ENCODE measurements around the gene CENPN.

CENPN gene

GRCh38 chr16:80997964-80998620, 8.9 kb upstream of the CENPN start:
- no peak for DNase-seq (ENCODE audit: low spot score)
- no peak for TF ChIP-seq CTCF (IDR thresholded peaks at IDR 0.05; ENCODE audit: extremely low read depth, missing control alignments)

DNA sequence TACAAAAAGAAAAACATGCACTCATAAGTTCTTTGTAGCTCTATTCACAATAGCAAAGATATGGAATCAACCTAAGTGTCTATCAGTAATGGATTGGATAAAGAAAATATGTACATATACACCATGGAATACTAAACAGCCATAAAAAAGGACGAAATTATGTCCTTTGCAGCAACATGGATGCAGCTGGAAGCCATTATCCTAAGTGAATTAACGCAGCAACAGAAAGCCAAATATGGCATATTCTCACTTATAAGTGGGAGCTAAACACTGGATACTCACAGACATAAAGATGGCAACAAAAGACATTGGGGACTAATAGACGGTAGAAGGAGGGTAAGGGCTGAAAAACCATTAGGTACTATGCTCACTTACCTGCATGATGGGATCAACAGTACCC, 6.1 kb upstream of the CENPN start:
- no peak for TF ChIP-seq CTCF (IDR thresholded peaks at IDR 0.05; ENCODE audit: extremely low read depth, missing control alignments)
- DNase-seq (ENCODE audit: low spot score): no peak

GRCh38 chr16:81001330-81001729, 5.7 kb upstream of the CENPN start:
- DNase-seq (ENCODE audit: low spot score): no peak
- TF ChIP-seq CTCF (IDR thresholded peaks at IDR 0.05; ENCODE audit: extremely low read depth, missing control alignments): no peak

- no peak for TF ChIP-seq CTCF (IDR thresholded peaks at IDR 0.05; ENCODE audit: extremely low read depth, missing control alignments)
- DNase-seq (ENCODE audit: low spot score): no peak
Observed at GRCh38 chr16:81003064-81003463, 4.0 kb upstream of the CENPN start.

- no peak for TF ChIP-seq CTCF (IDR thresholded peaks at IDR 0.05; ENCODE audit: extremely low read depth, missing control alignments)
- DNase-seq (ENCODE audit: low spot score): no peak
Observed at GRCh38 chr16:81003610-81004460, 3.2 kb upstream of the CENPN start.

- DNase-seq (ENCODE audit: low spot score): peak; percentile 32
- TF ChIP-seq CTCF (IDR thresholded peaks at IDR 0.05; ENCODE audit: extremely low read depth, missing control alignments): peak; percentile 27
Observed at GRCh38 chr16:81004646-81005353, 2.2 kb upstream of the CENPN start.

All from GM20000 (cell line).